GM19043 (cell line): Measurements from ENCODE around the gene FCHSD2.
"Not testable (repeated sequence)": the region's sequence is repeated elsewhere in the genome, so short reads cannot be mapped to it uniquely, and the experiment has no call there.

Experiments
- ATAC-seq: cut with Tn5 transposase; IDR thresholded peaks from one replicate; pipeline ENCODE4 v1.9.1; 2021; ENCODE audit warnings: low read depth; ENCODE audit not compliant: unreplicated experiment

Gene FCHSD2

DNA sequence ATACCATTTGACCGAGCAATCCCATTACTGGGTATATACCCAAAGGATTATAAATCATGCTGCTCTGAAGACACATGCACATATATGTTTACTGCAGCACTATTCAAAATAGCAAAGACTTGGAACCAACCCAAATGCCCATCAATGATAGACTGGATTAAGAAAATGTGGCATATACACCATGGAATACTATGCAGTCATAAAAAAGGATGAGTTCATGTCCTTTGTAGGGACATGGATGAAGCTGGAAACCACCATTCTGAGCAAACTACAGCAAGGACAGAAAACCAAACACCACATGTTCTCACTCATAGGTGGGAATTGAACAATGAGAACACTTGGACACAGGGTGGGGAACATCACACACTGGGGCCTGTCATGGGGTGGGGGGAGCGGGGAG is 164.3 kb downstream of the FCHSD2 start:
- ATAC-seq, result not testable (repeated sequence)

GRCh38 chr11:72976522-72976892 is 165.6 kb downstream of the FCHSD2 start:
- ATAC-seq, result not testable (repeated sequence)

GRCh38 chr11:72975778-72976521 is 166.2 kb downstream of the FCHSD2 start:
- ATAC-seq, result no peak

DNA sequence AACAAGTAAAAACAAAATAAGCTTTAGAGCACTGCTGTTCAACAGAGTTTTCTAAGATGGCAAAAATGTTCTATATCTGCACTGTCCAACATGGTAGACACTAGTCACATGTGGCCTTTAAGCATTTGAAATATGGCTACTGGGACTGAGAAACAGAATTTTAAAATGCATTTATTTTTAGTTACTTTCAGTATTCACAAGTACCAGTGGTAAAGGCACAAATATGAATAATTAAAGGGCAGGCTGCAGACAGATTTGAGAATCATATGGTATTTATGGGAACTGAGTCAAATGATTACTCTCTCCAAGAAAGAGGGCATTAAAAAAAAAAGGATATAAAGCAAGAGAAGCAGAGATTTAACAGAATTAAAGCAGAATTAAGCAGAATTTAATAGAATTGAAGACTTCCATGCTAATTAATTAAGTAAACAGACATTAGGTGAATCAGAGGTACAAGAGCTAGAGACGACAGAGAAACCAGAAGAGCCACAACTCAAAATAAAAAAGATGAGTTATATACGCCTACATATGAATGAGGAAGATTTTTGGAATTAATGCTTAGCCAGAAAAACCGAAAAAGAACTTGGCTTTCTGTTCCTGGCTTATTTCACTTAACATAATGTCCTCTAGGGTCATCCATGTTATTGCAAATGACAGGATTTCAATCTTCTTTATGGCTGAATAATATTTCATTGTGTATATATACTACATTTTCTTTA is 167.5 kb downstream of the FCHSD2 start:
- ATAC-seq, result no peak

DNA sequence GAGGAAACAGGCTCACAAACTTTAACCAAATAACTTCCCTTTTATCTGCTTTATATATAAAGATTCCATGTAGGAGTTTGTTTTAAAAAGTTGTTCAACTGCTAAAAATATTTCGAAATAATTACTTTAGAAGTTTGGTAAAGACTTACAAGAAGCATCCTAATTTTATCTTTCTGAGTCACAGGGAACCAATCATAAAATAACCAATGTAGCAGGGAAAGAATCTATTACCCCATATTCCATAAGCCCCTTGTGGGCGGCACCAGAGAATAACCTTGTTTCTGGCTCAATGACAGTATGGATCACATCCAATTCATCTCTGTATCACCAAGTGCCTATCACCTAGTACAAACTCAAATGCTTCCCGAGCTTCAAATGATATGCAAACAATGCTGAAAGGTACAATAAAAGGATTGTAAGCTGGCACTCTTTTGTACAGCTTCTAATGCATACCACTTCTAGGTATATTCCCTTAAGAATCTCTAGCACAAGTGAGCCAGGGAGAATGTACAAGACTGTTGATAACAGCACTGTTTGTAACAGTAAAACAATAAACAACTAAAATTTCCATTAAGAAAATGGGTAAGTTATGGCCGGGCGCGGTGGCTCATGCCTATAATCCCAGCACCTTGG is 169.5 kb downstream of the FCHSD2 start:
- ATAC-seq, result no peak

DNA sequence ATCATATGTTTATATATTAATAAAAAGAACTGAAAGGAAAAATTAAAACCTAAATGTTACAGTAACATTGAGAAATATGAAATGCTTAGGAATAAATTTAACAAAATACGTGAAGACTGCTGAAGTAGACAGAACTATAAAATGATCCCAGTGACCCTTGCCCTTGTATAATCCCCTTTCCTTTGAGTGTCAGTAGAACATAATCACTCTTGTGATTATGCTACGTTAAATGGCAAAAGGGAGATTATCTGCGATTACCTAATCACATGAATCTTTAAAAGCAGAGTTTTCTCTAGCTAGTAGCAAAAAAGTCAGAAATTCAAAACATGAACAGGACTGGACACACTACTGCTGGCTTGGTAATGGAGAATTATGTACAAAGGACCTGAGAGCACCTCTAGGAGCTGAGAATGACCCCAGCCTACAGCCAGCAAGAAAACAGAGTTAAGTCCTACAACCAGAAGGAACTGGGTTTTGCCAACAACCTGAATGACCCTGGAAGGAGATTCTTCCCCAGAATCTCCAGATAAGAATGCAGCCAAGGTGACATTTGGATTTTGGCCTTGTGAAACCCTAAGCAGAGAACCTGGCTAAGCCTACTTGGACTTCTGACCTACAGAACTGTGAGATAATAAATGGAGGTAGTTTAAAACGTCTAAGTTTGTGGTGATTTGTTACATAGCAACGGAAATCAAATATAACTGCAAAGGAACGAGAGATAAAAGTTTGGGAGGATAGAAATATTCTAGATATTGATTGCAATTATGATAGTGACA is 170.7 kb downstream of the FCHSD2 start:
- ATAC-seq, result no peak

GRCh38 chr11:72970557-72971118 is 171.5 kb downstream of the FCHSD2 start:
- ATAC-seq, result no peak

- ATAC-seq, result peak; percentile 71
Observed at GRCh38 chr11:72969894-72970335, 172.2 kb downstream of the FCHSD2 start.

- no peak for ATAC-seq
Observed at GRCh38 chr11:72968390-72968789, 173.7 kb downstream of the FCHSD2 start.

DNA sequence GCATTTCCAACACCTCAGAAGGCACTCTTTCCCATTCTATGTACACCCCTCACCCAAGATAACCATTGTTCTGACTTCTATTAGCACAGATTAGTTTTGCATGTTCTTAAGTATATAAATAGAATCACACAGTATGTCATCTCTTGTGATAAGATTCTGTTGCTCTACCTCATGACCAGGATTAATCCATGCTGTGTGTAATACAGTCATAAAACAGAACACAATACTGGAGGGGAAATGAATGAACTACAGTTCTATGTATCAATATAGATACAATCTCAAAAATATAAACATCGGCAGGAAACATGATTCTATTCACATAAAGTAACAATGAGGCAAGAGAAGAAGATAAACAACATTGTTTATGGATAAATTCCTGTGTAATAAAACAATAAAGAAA is 176.4 kb downstream of the FCHSD2 start:
- no peak for ATAC-seq

GRCh38 chr11:72962717-72963116 is 179.4 kb downstream of the FCHSD2 start:
- ATAC-seq, result no peak

GRCh38 chr11:72962084-72962483 is 180.0 kb downstream of the FCHSD2 start:
- ATAC-seq, result no peak

DNA sequence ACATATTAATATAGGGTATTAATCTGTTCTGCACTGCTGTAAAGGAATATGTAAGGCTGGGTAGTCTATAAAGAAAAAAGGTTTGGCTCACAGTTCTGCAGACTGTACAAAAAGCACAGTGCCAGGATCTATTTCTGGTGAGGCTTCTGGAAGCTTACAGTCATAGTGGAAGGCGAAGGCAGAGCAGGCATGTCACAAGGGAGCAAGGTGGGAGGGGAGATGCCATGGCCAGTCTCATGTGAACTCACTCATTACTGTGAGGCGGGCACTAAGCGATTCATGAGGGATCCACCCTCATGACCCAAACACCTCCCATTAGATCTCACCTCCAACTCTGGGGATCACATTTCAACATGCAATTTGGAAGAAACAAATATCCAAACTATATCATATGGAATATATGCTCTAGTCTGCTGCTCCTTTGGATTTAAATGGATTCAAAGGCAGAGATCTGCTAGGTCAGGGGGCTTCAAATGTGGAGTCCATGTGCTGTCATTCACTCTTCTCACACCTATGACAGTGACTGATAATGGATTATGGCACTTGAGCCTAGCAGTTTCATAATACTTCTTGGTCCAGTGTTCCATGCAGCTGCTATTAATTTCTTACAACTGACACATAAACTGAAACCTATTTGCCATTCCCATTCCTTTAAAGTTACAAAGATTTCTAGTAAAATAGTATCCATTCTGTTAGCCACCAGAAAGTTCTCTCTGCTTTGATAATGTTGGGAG is 182.0 kb downstream of the FCHSD2 start:
- ATAC-seq, result no peak

- ATAC-seq, result no peak
Observed at GRCh38 chr11:72958791-72959190, 183.3 kb downstream of the FCHSD2 start.

DNA sequence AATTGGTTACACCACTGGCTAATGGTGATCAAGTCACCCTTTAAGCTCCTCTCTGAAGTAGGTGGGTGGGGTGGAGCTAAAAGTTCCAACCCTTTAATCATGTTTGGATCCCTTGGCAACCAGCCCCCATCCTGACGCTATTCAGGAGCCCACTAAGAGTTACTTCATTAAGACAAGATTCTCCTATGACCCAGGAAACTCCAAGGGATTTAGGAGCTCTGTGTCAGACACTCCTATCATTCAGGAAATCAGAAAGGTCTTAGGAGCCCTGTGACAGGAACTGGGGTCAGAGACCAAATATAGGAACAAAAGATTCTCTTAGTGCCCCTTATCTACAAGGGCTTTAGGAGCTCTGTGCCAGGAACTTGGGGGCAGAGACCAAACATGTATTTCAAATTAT is 186.7 kb downstream of the FCHSD2 start:
- ATAC-seq, result no peak

DNA sequence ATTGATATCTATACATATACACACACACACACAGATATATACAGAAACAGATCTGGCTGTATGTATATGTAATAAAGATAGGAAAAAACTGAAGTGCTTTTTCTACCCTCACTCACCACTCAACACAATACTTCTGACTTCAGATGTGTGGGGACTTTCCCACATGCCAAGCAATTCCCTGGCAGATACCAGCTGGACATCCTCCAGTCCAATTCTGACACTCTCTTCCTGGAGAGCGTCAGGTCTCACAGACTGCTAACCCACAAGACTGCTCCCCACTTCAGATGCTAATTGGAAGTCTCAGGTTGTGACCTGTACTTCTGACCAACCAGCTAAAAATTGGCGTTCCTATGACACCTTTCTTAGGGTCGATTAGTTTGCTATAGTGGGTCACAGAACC is 187.3 kb downstream of the FCHSD2 start:
- no peak for ATAC-seq

DNA sequence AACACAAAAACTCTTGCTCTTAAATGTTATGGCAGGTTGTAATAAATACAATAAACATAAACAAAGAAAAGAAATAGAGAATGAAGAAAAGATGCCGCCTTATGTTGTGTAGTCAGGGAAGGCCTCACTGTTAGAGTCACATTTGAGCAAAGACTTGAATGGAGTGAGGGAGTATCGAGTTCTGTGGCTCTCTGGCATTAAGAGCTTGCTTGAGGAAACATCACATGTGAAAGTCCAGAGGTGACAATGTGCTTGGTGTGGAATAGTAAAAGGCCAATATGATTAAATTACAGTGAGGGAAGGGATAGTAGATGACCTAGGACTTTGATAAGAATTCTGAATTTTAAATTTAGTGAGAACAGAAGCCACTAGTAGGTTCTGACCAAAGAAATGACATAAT is 188.5 kb downstream of the FCHSD2 start:
- no peak for ATAC-seq

DNA sequence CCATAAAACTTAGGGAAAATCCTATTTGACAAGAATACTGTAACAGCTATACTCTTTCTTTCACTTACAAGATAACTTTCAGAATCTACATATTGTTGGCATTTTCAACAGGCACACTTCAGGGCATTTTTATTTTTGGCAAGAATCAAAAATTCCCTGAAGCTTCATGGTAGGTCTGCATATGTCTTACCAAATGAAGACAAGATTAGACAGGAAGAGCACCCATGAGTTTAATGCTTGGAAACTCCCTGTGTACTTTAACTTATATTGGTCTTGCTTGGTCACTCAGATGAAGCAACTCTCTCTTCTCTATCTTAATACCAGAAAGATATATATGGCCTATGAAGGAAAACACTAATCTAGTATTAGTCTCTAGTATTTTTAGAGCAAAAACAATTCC is 190.2 kb downstream of the FCHSD2 start:
- no peak for ATAC-seq

DNA sequence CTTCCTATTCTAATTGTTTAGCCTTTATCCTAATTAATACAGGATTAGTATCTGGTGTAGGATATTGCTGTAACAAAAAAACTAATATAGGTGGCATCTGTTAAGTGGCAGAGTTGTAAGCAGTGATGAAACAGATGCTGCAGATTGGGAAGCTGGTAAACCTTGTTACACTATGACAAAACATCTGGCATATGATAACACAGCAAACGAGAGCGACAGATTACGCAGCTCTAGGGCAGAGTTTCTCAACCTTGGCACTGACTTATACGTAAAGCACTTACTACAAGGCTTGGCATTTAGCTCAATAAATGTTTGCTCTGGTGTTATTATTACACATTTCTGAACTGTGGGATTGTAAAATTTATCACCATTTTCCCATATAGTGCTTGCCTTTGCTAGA is 190.9 kb downstream of the FCHSD2 start:
- no peak for ATAC-seq

GRCh38 chr11:72950685-72951084 is 191.4 kb downstream of the FCHSD2 start:
- ATAC-seq, result no peak
